ENCODE results near the gene PFN3. TPM values are rescaled to one million over a fixed set of nuclear protein-coding genes. Genes with fewer than 3 reads are reported as not detected.

Gene PFN3
- total RNA-seq, 2 experiments from 2014 or later = not detected

Other genes with a start within 250 kb of the PFN3 start
- gene RAB24, start 96.9 kb downstream of the PFN3 start, total RNA-seq = 10 to 100 TPM; 28.3 to 34.4 TPM
- gene PRELID1, start 96.9 kb downstream of the PFN3 start, total RNA-seq = 100 to 1,000 TPM; 142 to 152 TPM
- gene MXD3, start 88.8 kb downstream of the PFN3 start, total RNA-seq = 100 to 1,000 TPM; 107 to 109 TPM
- 100 to 1,000 TPM; 123 to 132 TPM for gene LMAN2, start 49.0 kb downstream of the PFN3 start, total RNA-seq
- gene RGS14, start 42.7 kb downstream of the PFN3 start, total RNA-seq = 100 to 1,000 TPM; 124 to 132 TPM
- gene SLC34A1, start 16.2 kb downstream of the PFN3 start, total RNA-seq = under 1 TPM; 0.12 to 0.27 TPM
- under 1 TPM; 0.22 to 0.60 TPM for gene F12, start 8.9 kb upstream of the PFN3 start, total RNA-seq
- 100 to 1,000 TPM; 242 to 296 TPM for gene GRK6, start 26.0 kb upstream of the PFN3 start, total RNA-seq
- gene PRR7, start 46.2 kb upstream of the PFN3 start, total RNA-seq = 1 to 10 TPM; 5.3 to 9.7 TPM
- 1 to 10 TPM; 4.2 to 4.8 TPM for gene DBN1, start 73.0 kb upstream of the PFN3 start, total RNA-seq
- 10 to 100 TPM; 31.6 to 32.4 TPM for gene PDLIM7, start 96.9 kb upstream of the PFN3 start, total RNA-seq
- gene DOK3, start 109.2 kb upstream of the PFN3 start, total RNA-seq = 1 to 10 TPM; 2.9 to 3.9 TPM
- gene DDX41, start 116.3 kb upstream of the PFN3 start, total RNA-seq = 100 to 1,000 TPM; 106 to 118 TPM
- gene FAM193B, start 153.9 kb upstream of the PFN3 start, total RNA-seq = 100 to 1,000 TPM; 102 to 120 TPM
- 100 to 1,000 TPM in 1 of 2 experiments, 10 to 100 TPM in 1; 94.0 to 105 TPM for gene TMED9, start 191.5 kb upstream of the PFN3 start, total RNA-seq
- 10 to 100 TPM; 20.3 to 20.5 TPM for gene B4GALT7, start 199.5 kb upstream of the PFN3 start, total RNA-seq

All from activated CD4-positive, alpha-beta T cell treated with anti-CD3 and anti-CD28 coated beads, Interleukin-2, amount 10 ng/mL, durations not matched to agents 7 days and 5 days (primary cell).